Heart left ventricle (tissue), 16 donors: ENCODE data around the gene STK16. TPM values are rescaled to one million over a fixed set of nuclear protein-coding genes. Genes with fewer than 3 reads are reported as not detected.

Source experiments
- ATAC-seq, 4 donors: fragments of 200-7000 bp; cut with Tn5 transposase; one replicate each; pipeline ENCODE4 v1.9.1; 2020 to 2022; ENCODE audit warnings: moderate library complexity in 4 of 4, mild to moderate bottlenecking in 3 of 4, moderate number of reproducible peaks in 1 of 4
- DNase-seq, 5 donors: peaks; one replicate each; pipeline ENCODE4 v3.0.0-alpha.2; 2020
- H3K27ac ChIP-seq, 12 donors: fragments of 200-600 bp; sonication (generic) in 4 of 12; one replicate each; pipeline versions ENCODE4 v1.5.0 to v1.8.0; 2016 to 2022; ENCODE audit warnings: mild to moderate bottlenecking in 2 of 12
- H3K27me3 ChIP-seq, 9 donors: fragments of 200-600 bp; sonication (generic) in 2 of 9; one replicate each; pipeline versions ENCODE4 v1.5.1 to v1.8.0; 2016 to 2022; ENCODE audit warnings: mild to moderate bottlenecking in 3 of 9
- H3K36me3 ChIP-seq, 9 donors: fragments of 200-600 bp; sonication (generic) in 2 of 9; one replicate each; pipeline versions ENCODE4 v1.5.0 to v1.8.0; 2018 to 2022; ENCODE audit warnings: mild to moderate bottlenecking in 2 of 9
- H3K4me1 ChIP-seq, 12 donors: fragments of 200-600 bp; sonication (generic) in 4 of 12; one replicate each; pipeline versions ENCODE4 v1.5.0 to v1.8.0; 2016 to 2022; ENCODE audit warnings: mild to moderate bottlenecking in 3 of 12
- H3K4me3 ChIP-seq, 12 donors: fragments of 200-600 bp; sonication (generic) in 4 of 12; one replicate each; pipeline versions ENCODE4 v1.5.0 to v1.8.0; 2017 to 2022; ENCODE audit warnings: mild to moderate bottlenecking in 9 of 12, moderate library complexity in 4 of 12
- H3K9me3 ChIP-seq, 12 donors: fragments of 200-600 bp; sonication (generic) in 4 of 12; one replicate each; pipeline versions ENCODE4 v1.5.0 to v1.8.0; 2016 to 2022; ENCODE audit warnings: mild to moderate bottlenecking in 1 of 12
- POLR2A ChIP-seq, 2 donors: fragments of 450-650 bp; IDR thresholded peaks; one replicate each; pipeline ENCODE4 v1.6.1; 2017; ENCODE audit warnings: antibody characterized with exemption in 2 of 2, mild to moderate bottlenecking in 2 of 2, moderate library complexity in 2 of 2
- WGBS, 4 donors: extraction: QIAGEN DNeasy Blood & Tissue Kit in 2 of 4; methylation state at CpG; one replicate each; pipeline versions ENCODE4 v1.1.5 to v1.1.7; 2013 to 2018; 5-methylcytosine and 5-hydroxymethylcytosine counted together
- intact Hi-C, 10 donors: fragments of 100-400 bp; cut with DNase I; formaldehyde crosslinking; loops; one replicate each; pipeline versions ENCODE4 v1.11.1 to v1.14.2; 2022
- polyA plus RNA-seq, 2 donors: library from polyadenylated mRNA; stranded (reverse); fragments of 200-250 nt; gene quantifications; one replicate each; pipeline ENCODE4 v1.2.3, GENCODE V29; 2013
- total RNA-seq, 9 donors: library from RNA; depleted of rRNA in 2 of 9; stranded (reverse); fragments of >200 nt in 2 of 9; fragmentation: NEBNext Ultra II Directional in 3 of 9; extraction: Animal tissue kit (Norgen Biotek cat#: 25700) in 3 of 9; gene quantifications; one replicate each; pipeline versions ENCODE4 v1.1.0 to v1.2.4, GENCODE V29; 2016 to 2023
- TF ChIP-seq, protein P1 (sequence below), 12 donors: fragments of 200-600 bp; sonication (generic) in 4 of 12; IDR thresholded peaks; one replicate each; pipeline versions ENCODE4 v1.5.0 to v1.8.0; 2018 to 2022; ENCODE audit warnings: antibody characterized with exemption in 12 of 12, mild to moderate bottlenecking in 5 of 12
- donor health status: ischemic (EF 13 %, LVEDD 7.1; RV severe dilation, severe dysfunction).
- donor health status: healthy with polysubstance abuse.
- donor health status: DM: no; HTN: yes; CAD: no.
- donor health status: DM: no; HTN: no; CAD: no.
- donor health status: ischemic (EF 25% LVEDD 6.9; RV normal size, moderate dysfunction).
- donor health status: ischemic (EF 25% LVEDD 5.7; RV mildly dilated, moderate dysfunction).
- donor health status: healthy.
- donor health status: DM: yes; HTN: yes; CAD: no.
- donor health status: ischemic (EF 35%, LVEDD 5.7; RV mildly dilated, moderate dysfunction).
- donor health status: nonischemic (EF 11% LVEDD 7.7; RV severe dilation, severe dysfunction).
- donor health status: DM: yes; HTN: yes; CAD: no.
- donor health status: PGD.
- donor health status: ischemic (EF 29% LVEDD 5.4; RV normal size, mild dysfunction).
- donor health status: nonischemic (EF 23%, LVEDD 6.1; RV moderate dilation, normal function).

STK16 gene
- total and polyA plus RNA-seq, 11 donors = 13.8 to 31.6 (median 19.1) TPM

- Histone ChIP-seq H3K27me3 (no peaks in the 10 kb centered on the region), H3K27ac (no peak overlapping the region), H3K4me3 (no peak overlapping the region), H3K36me3 (peaks cover 0 to 25% (median 23%) of the 10 kb centered on the region in 9 donors), H3K9me3 (no peaks in the 10 kb centered on the region), H3K4me1 (peaks cover 0 to 25% (median 17%) of the 10 kb centered on the region in 12 donors)
- DNase-seq (peak in 1 of 5 donors; percentile 2), ATAC-seq (no peak)
- TF ChIP-seq, protein P1, sequence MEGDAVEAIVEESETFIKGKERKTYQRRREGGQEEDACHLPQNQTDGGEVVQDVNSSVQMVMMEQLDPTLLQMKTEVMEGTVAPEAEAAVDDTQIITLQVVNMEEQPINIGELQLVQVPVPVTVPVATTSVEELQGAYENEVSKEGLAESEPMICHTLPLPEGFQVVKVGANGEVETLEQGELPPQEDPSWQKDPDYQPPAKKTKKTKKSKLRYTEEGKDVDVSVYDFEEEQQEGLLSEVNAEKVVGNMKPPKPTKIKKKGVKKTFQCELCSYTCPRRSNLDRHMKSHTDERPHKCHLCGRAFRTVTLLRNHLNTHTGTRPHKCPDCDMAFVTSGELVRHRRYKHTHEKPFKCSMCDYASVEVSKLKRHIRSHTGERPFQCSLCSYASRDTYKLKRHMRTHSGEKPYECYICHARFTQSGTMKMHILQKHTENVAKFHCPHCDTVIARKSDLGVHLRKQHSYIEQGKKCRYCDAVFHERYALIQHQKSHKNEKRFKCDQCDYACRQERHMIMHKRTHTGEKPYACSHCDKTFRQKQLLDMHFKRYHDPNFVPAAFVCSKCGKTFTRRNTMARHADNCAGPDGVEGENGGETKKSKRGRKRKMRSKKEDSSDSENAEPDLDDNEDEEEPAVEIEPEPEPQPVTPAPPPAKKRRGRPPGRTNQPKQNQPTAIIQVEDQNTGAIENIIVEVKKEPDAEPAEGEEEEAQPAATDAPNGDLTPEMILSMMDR (IDR thresholded peaks at IDR 0.05) = no peak
- WGBS, 4 donors = 84 to 89% (median 86%) methylated on average over 5 of the region's 5 CpGs
- intact Hi-C loops = loop anchor here in 7 of 10 donors (2.0 to 5.0 kb wide), 4 partner anchors 24 to 43 kb away; partner anchors contain the start of genes NHEJ1 (in 3 of the 7) and SLC23A3 (in 3 of the 7)
Observed at GRCh38 chr2:219205165-219205538, 40.1 kb upstream of the STK16 start.

DNA sequence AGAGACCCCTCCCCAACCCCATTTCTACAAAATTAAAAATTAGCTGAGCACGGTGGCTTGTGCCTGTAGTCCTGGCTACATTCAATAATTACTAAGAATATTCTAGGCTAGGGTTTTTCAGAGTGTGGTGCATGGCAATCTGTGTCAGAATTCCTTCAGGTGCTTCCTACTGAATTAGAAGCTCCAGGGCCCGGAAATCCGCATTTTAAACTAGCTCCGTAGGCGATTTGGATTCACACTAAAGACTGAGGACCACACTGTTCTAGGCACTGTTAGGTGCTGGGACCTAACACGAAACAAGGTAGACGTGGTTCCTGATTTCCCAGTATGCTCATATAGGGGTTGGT, 39.3 kb upstream of the STK16 start:
- 20 to 22% (median 20%) methylated on average over 7 of the region's 7 CpGs for WGBS, 4 donors
- peak overlapping the region; percentile 80 to 99 (median 96) for H3K27ac ChIP-seq
- no peak for TF ChIP-seq POLR2A (IDR thresholded peaks at IDR 0.05)
- TF ChIP-seq, protein P1 (IDR thresholded peaks at IDR 0.05) = no peak
- peaks cover 0 to 33% (median 30%) of the 10 kb centered on the region in 9 donors for H3K36me3 ChIP-seq
- DNase-seq = no peak
- H3K4me1 ChIP-seq = peaks cover 0 to 25% (median 17%) of the 10 kb centered on the region in 12 donors
- H3K9me3 ChIP-seq = no peaks in the 10 kb centered on the region
- intact Hi-C loops = loop anchor here in 9 of 10 donors (1.0 to 5.0 kb wide), 10 partner anchors 23 to 45 kb away; partner anchors contain the start of genes NHEJ1 (in 4 of the 9), SLC23A3 (in 3 of the 9), RETREG2 (in 2 of the 9) and ANKZF1 (in 1 of the 9)
- no peak for ATAC-seq
- H3K27me3 ChIP-seq = no peaks in the 10 kb centered on the region
- peak overlapping the region in 11 of 12 donors; percentile 54 to 95 (median 72) for H3K4me3 ChIP-seq

GRCh38 chr2:219206328-219207133, 38.7 kb upstream of the STK16 start, which contains the start of gene ZFAND2B:
TSS of gene ZFAND2B (plus strand) at chr2:219206782. CDS start at chr2:219206988, 206 bp downstream.
- peaks cover 0 to 25% (median 17%) of the 10 kb centered on the region in 12 donors for H3K4me1 ChIP-seq
- ATAC-seq (peak; percentile 96 to 98 (median 98)), DNase-seq (peak; percentile 95 to 98 (median 96))
- peak; percentile 55 to 97 for TF ChIP-seq POLR2A (IDR thresholded peaks at IDR 0.05)
- TF ChIP-seq, protein P1 (IDR thresholded peaks at IDR 0.05) = peak in 2 of 12 donors; percentile 12 to 24
- H3K36me3 ChIP-seq = peaks cover 0 to 37% (median 30%) of the 10 kb centered on the region in 9 donors
- 0 to 1% (median 1%) methylated on average over 24 to 76 of the region's 76 CpGs for WGBS, 4 donors
- peak within 1 kb of the TSS; percentile 36 to 95 (median 71) for H3K4me3 ChIP-seq
- no peaks in the 10 kb centered on the region for H3K27me3 ChIP-seq
- peak within 1 kb of the TSS; percentile 80 to 99 (median 96) for H3K27ac ChIP-seq
- intact Hi-C loops = loop anchor here in 9 of 10 donors (1.0 to 5.0 kb wide), 9 partner anchors 23 to 46 kb away; partner anchors contain the start of genes NHEJ1 (in 4 of the 9), SLC23A3 (in 3 of the 9), RETREG2 (in 2 of the 9) and ANKZF1 (in 1 of the 9)
- H3K9me3 ChIP-seq = no peaks in the 10 kb centered on the region
